CD4-positive, alpha-beta T cell treated with Interleukin-10 for 1 hour (primary cell): ENCODE data around the gene KCNG2.

Experiments
- DNase-seq: peaks from one replicate; pipeline ENCODE4 v3.0.0-alpha.2; 2020

The KCNG2 gene

GRCh38 chr18:79945118-79946042 is 147.6 kb downstream of the KCNG2 start:
- DNase-seq, result no peak

GRCh38 chr18:79947054-79947755 is 149.5 kb downstream of the KCNG2 start:
- no peak for DNase-seq

- no peak for DNase-seq
Measured at GRCh38 chr18:79947881-79948610, 150.3 kb downstream of the KCNG2 start.

GRCh38 chr18:79948719-79949411 is 151.1 kb downstream of the KCNG2 start:
- no peak for DNase-seq
